ENCODE results near the gene GCLC.

DNA sequence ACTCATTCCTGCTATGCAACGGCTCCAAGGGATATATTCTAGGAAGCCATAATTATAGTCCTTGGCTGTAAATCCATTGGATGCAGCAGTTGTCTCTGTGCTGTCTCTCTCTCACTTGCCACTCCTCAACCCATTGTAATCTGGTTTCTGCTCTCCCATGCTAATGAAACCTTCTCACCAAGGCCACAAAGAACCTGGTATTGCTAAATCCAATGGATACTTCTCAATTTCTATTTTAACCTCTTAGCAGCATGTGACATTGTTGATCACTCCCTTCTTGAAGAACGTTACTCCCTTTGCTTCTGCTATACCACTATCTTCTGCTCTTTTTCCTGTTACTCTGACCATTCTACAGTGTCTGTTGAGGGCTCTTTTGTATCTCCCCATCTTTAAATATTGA, 39.8 kb upstream of the GCLC start:
- TF ChIP-seq, protein P1, sequence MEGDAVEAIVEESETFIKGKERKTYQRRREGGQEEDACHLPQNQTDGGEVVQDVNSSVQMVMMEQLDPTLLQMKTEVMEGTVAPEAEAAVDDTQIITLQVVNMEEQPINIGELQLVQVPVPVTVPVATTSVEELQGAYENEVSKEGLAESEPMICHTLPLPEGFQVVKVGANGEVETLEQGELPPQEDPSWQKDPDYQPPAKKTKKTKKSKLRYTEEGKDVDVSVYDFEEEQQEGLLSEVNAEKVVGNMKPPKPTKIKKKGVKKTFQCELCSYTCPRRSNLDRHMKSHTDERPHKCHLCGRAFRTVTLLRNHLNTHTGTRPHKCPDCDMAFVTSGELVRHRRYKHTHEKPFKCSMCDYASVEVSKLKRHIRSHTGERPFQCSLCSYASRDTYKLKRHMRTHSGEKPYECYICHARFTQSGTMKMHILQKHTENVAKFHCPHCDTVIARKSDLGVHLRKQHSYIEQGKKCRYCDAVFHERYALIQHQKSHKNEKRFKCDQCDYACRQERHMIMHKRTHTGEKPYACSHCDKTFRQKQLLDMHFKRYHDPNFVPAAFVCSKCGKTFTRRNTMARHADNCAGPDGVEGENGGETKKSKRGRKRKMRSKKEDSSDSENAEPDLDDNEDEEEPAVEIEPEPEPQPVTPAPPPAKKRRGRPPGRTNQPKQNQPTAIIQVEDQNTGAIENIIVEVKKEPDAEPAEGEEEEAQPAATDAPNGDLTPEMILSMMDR (conservative IDR thresholded peaks at IDR 0.05; ENCODE audit: low read depth in 2 of 2): no peak
- no peak for TF ChIP-seq POLR2AphosphoS5 (IDR thresholded peaks at IDR 0.05; ENCODE audit: low read depth)
